ENCODE data around the gene TOR4A. TPM values are rescaled to one million over a fixed set of nuclear protein-coding genes. Genes with fewer than 3 reads are reported as not detected.
A peak's percentile ranks its signal among the peaks of the same experiment; 100 is the strongest.

TOR4A gene
- total and polyA plus RNA-seq, 7 donors: 3.8 to 33.0 (median 4.3) TPM

DNA sequence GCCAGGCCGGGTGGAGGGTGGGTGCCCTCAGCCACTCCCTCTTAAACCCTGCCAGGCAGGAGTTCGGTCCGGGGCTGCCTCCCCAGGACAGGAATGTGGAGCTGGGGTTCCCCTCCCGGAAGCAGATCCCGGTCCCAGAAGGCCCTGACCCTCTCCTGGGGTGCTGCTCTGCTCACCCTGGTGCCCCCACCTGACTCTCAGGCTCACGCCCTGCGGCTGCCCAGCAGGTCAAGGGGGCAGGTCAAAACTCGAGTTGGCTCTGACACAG, 28.2 kb downstream of the TOR4A start:
- Histone ChIP-seq H3K27ac (peak overlapping the region; percentile 59 to 76 (median 64)), H3K36me3 (no peaks in the 10 kb centered on the region), H3K9me3 (no peaks in the 10 kb centered on the region), H3K27me3 (peaks cover 48 to 86% (median 67%) of the 10 kb centered on the region in 3 donors), H3K4me1 (peaks cover 0 to 51% (median 48%) of the 10 kb centered on the region in 4 donors), H3K4me3 (peak overlapping the region in 2 of 4 donors; percentile 8 to 12)
- WGBS, 2 donors: 5 to 28% methylated on average over 8 of the region's 8 CpGs
- TF ChIP-seq POLR2AphosphoS5 (IDR thresholded peaks at IDR 0.05) (no peak), POLR2A (IDR thresholded peaks at IDR 0.05) (no peak), EP300 (IDR thresholded peaks at IDR 0.05) (no peak)
- TF ChIP-seq, protein P1, sequence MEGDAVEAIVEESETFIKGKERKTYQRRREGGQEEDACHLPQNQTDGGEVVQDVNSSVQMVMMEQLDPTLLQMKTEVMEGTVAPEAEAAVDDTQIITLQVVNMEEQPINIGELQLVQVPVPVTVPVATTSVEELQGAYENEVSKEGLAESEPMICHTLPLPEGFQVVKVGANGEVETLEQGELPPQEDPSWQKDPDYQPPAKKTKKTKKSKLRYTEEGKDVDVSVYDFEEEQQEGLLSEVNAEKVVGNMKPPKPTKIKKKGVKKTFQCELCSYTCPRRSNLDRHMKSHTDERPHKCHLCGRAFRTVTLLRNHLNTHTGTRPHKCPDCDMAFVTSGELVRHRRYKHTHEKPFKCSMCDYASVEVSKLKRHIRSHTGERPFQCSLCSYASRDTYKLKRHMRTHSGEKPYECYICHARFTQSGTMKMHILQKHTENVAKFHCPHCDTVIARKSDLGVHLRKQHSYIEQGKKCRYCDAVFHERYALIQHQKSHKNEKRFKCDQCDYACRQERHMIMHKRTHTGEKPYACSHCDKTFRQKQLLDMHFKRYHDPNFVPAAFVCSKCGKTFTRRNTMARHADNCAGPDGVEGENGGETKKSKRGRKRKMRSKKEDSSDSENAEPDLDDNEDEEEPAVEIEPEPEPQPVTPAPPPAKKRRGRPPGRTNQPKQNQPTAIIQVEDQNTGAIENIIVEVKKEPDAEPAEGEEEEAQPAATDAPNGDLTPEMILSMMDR (IDR thresholded peaks at IDR 0.05): no peak
- intact Hi-C loops (cut with DNase I): no loop called here
- no peak for DNase-seq

DNA sequence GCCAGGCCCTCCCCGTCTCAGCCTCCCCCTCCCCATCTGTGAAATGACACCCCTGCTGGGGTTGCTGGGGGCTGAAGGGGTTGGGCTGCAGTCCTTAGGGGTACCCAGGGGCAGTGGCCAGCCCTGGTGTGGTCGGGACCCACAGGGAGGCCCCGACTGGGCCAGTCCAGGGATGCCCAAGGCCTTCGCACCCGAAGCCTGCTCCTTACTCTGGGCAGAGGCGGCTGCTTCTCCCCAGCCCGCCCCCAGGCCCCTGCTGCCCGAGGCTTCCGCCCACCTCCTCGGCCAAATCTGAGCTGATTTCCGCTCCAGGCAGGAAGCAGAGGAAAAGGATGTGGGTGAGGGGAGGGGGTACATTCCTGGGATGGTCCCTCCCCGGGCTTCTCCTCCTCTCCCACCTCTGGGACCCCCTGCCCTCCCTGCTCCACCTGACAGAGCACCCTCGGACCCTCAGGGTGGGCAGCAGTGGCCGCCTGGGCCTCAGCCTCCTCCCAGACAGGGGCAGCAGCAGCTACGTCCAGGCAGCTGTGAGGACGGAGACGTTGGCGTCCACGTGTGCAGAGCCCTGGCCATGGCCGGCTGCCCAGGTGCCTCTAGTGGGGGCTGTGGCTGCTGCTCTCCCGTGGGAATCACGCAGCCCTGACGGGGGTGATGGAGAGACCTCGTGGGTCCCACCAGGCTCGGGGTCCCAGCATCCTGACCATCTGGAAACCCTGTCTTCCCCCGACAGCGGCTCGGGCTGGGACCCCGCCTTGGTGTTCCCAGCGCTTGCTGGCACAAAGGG, 28.7 kb downstream of the TOR4A start:
- intact Hi-C loops (cut with DNase I): no loop called here
- no peak for DNase-seq

DNA sequence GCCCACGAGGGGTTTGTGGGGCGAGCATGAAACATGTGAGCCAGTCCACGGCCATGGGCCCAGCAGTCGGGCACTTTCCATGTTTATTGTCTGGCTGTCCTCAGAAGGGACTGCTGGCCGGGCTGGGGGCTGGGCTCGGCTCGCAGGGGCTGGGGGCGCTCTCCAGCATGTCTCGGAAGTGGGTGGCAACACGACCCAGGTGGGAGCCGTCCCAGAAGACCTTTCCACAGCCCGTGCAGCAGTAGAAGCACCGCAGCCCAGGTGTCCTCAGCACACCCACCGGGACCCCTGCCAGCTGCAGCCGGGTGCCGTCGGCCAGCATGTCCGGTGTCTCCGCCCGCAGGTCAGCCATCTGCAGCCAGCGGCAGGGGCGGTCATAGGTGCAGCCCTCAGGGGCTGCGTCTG, 29.3 kb downstream of the TOR4A start:
- H3K9me3 ChIP-seq: no peaks in the 10 kb centered on the region
- intact Hi-C loops (cut with DNase I): no loop called here
- DNase-seq: no peak
- peaks cover 41 to 76% (median 58%) of the 10 kb centered on the region in 3 donors for H3K27me3 ChIP-seq
- peak overlapping the region in 3 of 4 donors; percentile 59 to 76 (median 67) for H3K27ac ChIP-seq
- H3K4me1 ChIP-seq: peaks cover 0 to 43% (median 38%) of the 10 kb centered on the region in 4 donors
- TF ChIP-seq POLR2A (IDR thresholded peaks at IDR 0.05) (no peak), POLR2AphosphoS5 (IDR thresholded peaks at IDR 0.05) (no peak), EP300 (IDR thresholded peaks at IDR 0.05) (no peak)
- TF ChIP-seq, protein P1 (IDR thresholded peaks at IDR 0.05): no peak
- H3K36me3 ChIP-seq: no peaks in the 10 kb centered on the region
- 8 to 41% methylated on average over 23 of the region's 23 CpGs for whole genome bisulfite sequencing, 2 donors
- H3K4me3 ChIP-seq: no peak overlapping the region

More for the DNA sequence above, 28.7 kb downstream of the TOR4A start:
- Histone ChIP-seq H3K9me3 (no peaks in the 10 kb centered on the region), H3K4me3 (no peak overlapping the region), H3K27me3 (peaks cover 44 to 81% (median 62%) of the 10 kb centered on the region in 3 donors), H3K27ac (peak overlapping the region; percentile 59 to 76 (median 64)), H3K36me3 (no peaks in the 10 kb centered on the region), H3K4me1 (peaks cover 0 to 47% (median 42%) of the 10 kb centered on the region in 4 donors)
- TF ChIP-seq, protein P1 (IDR thresholded peaks at IDR 0.05): no peak
- TF ChIP-seq EP300 (IDR thresholded peaks at IDR 0.05) (no peak), POLR2A (IDR thresholded peaks at IDR 0.05) (no peak), POLR2AphosphoS5 (IDR thresholded peaks at IDR 0.05) (no peak)
- 7 to 26% methylated on average over 30 of the region's 30 CpGs for WGBS, 2 donors

DNA sequence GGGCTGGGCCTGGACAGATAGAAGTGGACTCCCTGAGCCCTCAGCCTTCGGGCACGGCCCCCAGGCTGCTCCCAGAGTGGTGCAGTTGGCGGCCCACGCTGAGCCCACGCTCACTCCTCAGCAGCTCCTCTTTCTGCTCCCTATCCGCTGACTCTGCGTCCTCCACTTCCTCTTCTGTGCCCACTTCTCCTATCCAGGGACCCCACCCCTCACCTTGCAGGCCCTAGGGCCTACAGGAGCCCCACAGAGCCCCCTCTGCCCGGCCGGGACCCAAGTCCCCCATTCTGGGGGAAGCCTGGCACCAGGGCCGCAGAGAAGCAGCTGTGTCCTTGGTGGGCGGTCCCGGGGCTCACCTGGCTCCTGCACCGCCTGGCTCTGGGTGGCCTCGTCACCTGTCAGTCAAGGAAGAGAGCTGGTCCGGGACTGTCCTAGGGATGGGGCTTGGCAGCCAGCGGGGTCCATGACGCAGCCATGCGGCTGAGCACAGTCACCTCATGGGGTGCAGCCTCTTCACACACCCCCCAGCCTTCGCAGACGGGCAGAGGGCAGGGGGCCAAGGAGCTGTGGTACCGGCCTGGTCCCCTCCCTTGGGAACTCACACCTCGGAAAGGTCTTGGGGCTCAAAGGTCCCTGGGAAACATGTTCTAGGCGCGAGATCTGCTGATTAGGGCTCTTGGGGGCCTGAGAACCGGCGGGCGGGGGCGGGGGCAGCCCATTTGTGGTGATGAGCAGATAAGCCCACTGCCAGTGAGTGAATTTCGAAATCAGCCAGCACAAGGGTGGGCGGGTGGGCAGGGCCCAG, 29.9 kb downstream of the TOR4A start:
- intact Hi-C loops (cut with DNase I): no loop called here
- 8 to 36% methylated on average over 30 of the region's 30 CpGs for WGBS, 2 donors
- Histone ChIP-seq H3K9me3 (no peaks in the 10 kb centered on the region), H3K27ac (no peak overlapping the region), H3K4me1 (peaks cover 0 to 42% (median 37%) of the 10 kb centered on the region in 4 donors), H3K36me3 (no peaks in the 10 kb centered on the region), H3K4me3 (no peak overlapping the region), H3K27me3 (peaks cover 40 to 75% (median 57%) of the 10 kb centered on the region in 3 donors)
- TF ChIP-seq POLR2A (IDR thresholded peaks at IDR 0.05) (peak in 1 of 2 donors; percentile 22), EP300 (IDR thresholded peaks at IDR 0.05) (no peak)
- TF ChIP-seq, protein P1 (IDR thresholded peaks at IDR 0.05): no peak
- DNase-seq: no peak
